ENCODE measurements around the gene AGAP3. TPM values are rescaled to one million over a fixed set of nuclear protein-coding genes. Genes with fewer than 3 reads are reported as not detected.

The AGAP3 gene
- total RNA-seq, 3 donors from 2014 or later (not counting 1 experiment from before 2014, with no cell fraction given), result 27.7 to 46.9 (median 42.8) TPM

DNA sequence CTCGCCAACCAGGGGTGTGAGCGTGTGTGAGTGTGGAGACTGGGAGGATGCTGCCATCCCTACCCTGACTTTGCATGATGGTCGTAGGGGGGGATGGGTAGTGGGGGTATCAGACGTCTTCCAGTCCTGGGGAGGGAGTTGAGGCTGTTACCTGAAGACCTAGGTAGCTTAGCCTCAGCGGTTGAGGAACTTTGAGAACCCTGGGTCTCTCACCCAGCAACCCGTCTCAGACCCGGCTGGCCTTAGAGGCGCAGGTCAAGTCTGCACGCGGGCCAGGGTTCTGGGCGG is 24.2 kb upstream of the AGAP3 start:
- no peaks in the 10 kb centered on the region for H3K27me3 ChIP-seq (ENCODE audit: control insufficient read depth, insufficient read depth, low read length)
- 97% methylated on average over 11 of the region's 11 CpGs for WGBS (ENCODE audit: insufficient coverage)
- H3K9me3 Mint-ChIP-seq, result no peaks in the 10 kb centered on the region
- H3K36me3 ChIP-seq (ENCODE audit: control insufficient read depth, insufficient read depth, low read length), result peaks cover 11% of the 10 kb centered on the region
- peaks cover 32% of the 10 kb centered on the region for H3K4me1 ChIP-seq (ENCODE audit: control insufficient read depth, insufficient read depth, low read length)
- DNase-seq (no peak), ATAC-seq (no peak)
- H3K4me3 ChIP-seq (ENCODE audit: low read length), result no peak overlapping the region
- H3K36me3 Mint-ChIP-seq, result no peaks in the 10 kb centered on the region
- H3K27me3 Mint-ChIP-seq (ENCODE audit: low read depth in 2 of 2), result no peaks in the 10 kb centered on the region
- peaks cover 14 to 39% of the 10 kb centered on the region in 2 donors for H3K4me1 Mint-ChIP-seq
- H3K4me3 Mint-ChIP-seq, result peak overlapping the region; percentile 69
- no peaks in the 10 kb centered on the region for H3K9me3 ChIP-seq (ENCODE audit: control insufficient read depth, insufficient read depth, low read length)
- TF ChIP-seq, protein P1, sequence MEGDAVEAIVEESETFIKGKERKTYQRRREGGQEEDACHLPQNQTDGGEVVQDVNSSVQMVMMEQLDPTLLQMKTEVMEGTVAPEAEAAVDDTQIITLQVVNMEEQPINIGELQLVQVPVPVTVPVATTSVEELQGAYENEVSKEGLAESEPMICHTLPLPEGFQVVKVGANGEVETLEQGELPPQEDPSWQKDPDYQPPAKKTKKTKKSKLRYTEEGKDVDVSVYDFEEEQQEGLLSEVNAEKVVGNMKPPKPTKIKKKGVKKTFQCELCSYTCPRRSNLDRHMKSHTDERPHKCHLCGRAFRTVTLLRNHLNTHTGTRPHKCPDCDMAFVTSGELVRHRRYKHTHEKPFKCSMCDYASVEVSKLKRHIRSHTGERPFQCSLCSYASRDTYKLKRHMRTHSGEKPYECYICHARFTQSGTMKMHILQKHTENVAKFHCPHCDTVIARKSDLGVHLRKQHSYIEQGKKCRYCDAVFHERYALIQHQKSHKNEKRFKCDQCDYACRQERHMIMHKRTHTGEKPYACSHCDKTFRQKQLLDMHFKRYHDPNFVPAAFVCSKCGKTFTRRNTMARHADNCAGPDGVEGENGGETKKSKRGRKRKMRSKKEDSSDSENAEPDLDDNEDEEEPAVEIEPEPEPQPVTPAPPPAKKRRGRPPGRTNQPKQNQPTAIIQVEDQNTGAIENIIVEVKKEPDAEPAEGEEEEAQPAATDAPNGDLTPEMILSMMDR (IDR thresholded peaks at IDR 0.05), result no peak
- H3K27ac ChIP-seq (ENCODE audit: low read length), result no peak overlapping the region
- intact Hi-C loops (cut with micrococcal nuclease), result no loop called here
- no peak overlapping the region for H3K27ac Mint-ChIP-seq

DNA sequence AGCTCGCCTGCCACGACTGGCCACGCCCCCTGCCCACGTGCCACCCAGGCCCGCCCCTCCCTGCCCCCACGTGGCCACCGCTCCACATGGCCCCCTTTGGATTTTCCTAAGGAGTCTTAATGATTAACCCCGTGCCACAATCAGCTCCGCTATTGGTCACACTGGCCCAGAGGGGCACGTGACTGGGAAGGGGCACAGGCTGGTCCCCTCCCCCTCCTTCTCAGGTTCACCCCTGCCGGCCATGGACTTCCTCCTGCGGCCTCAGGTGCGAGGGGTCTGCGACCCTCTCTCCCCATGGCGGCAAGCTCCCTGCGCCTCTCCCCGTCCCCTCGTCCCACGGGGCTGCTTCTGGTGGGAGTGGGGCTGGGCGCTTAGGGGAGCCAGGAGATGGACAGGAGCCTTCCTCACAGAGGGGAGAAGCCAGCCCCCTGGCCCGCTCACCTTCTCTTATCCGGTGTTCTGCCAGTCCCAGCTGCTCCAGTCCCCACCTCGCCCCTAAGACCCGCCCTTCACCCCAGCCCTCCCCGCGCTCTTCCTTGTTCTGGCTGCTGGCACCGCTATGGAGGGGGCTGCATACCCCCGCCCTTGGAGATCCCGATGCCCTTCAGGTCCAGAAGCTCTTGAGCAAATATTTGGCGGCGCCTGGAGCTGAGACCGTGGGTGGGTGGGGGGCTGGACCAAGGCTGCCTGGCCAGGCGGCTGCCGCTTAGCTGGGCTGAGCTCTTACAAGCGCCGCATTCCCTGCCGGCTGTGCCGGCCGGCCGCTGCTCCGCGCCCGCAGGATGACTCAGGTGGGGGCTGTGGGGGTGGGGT is 23.7 kb upstream of the AGAP3 start:
- TF ChIP-seq, protein P1 (IDR thresholded peaks at IDR 0.05), result no peak
- WGBS (ENCODE audit: insufficient coverage), result 91% methylated on average over 37 of the region's 43 CpGs
- H3K27ac Mint-ChIP-seq, result no peak overlapping the region

DNA sequence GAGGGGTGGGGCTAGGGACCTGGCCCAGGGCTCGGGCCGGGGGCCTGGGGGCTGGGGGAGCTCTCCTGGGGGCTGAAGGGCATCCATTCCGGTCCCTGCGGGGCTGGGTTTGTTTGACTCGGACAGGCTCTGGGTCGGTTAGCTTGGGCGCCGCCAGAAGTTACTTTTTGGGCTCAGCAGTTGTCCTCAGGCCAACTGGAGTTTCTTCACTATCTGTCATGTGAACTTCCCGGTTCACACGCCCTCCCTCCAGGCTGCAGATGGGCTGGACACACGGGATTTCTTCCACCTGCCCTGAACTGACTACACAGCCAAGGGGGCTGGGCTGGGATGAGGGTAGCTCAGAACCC is 23.1 kb upstream of the AGAP3 start:
- Mint-ChIP-seq H3K27me3 (ENCODE audit: low read depth in 2 of 2) (no peaks in the 10 kb centered on the region), H3K4me1 (peaks cover 7 to 30% of the 10 kb centered on the region in 2 donors), H3K27ac (no peak overlapping the region), H3K9me3 (no peaks in the 10 kb centered on the region), H3K4me3 (no peak overlapping the region), H3K36me3 (no peaks in the 10 kb centered on the region)
- no peak overlapping the region for H3K27ac ChIP-seq (ENCODE audit: low read length)
- no peaks in the 10 kb centered on the region for H3K27me3 ChIP-seq (ENCODE audit: control insufficient read depth, insufficient read depth, low read length)
- no peak overlapping the region for H3K4me3 ChIP-seq (ENCODE audit: low read length)
- DNase-seq (no peak), ATAC-seq (no peak)
- intact Hi-C loops (cut with micrococcal nuclease), result no loop called here
- peaks cover 21% of the 10 kb centered on the region for H3K36me3 ChIP-seq (ENCODE audit: control insufficient read depth, insufficient read depth, low read length)
- WGBS (ENCODE audit: insufficient coverage), result 97% methylated on average over 11 of the region's 11 CpGs
- TF ChIP-seq, protein P1 (IDR thresholded peaks at IDR 0.05), result no peak
- no peaks in the 10 kb centered on the region for H3K9me3 ChIP-seq (ENCODE audit: control insufficient read depth, insufficient read depth, low read length)
- H3K4me1 ChIP-seq (ENCODE audit: control insufficient read depth, insufficient read depth, low read length), result peaks cover 25% of the 10 kb centered on the region

More for the DNA sequence above, 23.7 kb upstream of the AGAP3 start:
- intact Hi-C loops (cut with micrococcal nuclease), result no loop called here
- Histone ChIP-seq H3K36me3 (ENCODE audit: control insufficient read depth, insufficient read depth, low read length) (peaks cover 16% of the 10 kb centered on the region), H3K4me1 (ENCODE audit: control insufficient read depth, insufficient read depth, low read length) (peaks cover 27% of the 10 kb centered on the region), H3K27me3 (ENCODE audit: control insufficient read depth, insufficient read depth, low read length) (no peaks in the 10 kb centered on the region), H3K9me3 (ENCODE audit: control insufficient read depth, insufficient read depth, low read length) (no peaks in the 10 kb centered on the region), H3K27ac (ENCODE audit: low read length) (no peak overlapping the region), H3K4me3 (ENCODE audit: low read length) (no peak overlapping the region)
- Mint-ChIP-seq H3K4me1 (peaks cover 9 to 34% of the 10 kb centered on the region in 2 donors), H3K4me3 (no peak overlapping the region), H3K27me3 (ENCODE audit: low read depth in 2 of 2) (no peaks in the 10 kb centered on the region), H3K9me3 (no peaks in the 10 kb centered on the region), H3K36me3 (no peaks in the 10 kb centered on the region)
- DNase-seq, result no peak
- ATAC-seq, result no peak

DNA sequence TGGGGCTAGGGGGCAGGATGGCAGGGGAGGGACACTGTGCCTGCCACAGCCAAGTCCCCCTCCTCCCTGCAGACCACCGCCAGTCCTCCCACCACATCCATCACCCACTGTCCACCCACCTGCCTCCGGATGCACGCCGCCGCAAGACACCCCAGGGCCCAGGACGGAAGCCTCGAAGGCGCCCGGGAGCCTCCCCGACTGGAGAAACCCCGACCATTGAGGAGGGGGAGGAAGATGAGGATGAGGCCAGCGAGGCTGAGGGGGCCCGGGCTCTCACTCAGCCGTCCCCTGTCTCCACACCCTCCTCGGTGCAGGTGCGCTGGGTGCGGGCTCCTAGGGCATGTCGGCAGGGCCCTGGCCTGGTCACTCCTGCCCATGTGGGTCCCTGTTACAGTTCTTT is 21.8 kb upstream of the AGAP3 start:
- H3K27me3 Mint-ChIP-seq (ENCODE audit: low read depth in 2 of 2), result no peaks in the 10 kb centered on the region
- Histone ChIP-seq H3K36me3 (ENCODE audit: control insufficient read depth, insufficient read depth, low read length) (peaks cover 28% of the 10 kb centered on the region), H3K27me3 (ENCODE audit: control insufficient read depth, insufficient read depth, low read length) (no peaks in the 10 kb centered on the region), H3K9me3 (ENCODE audit: control insufficient read depth, insufficient read depth, low read length) (no peaks in the 10 kb centered on the region), H3K27ac (ENCODE audit: low read length) (no peak overlapping the region), H3K4me1 (ENCODE audit: control insufficient read depth, insufficient read depth, low read length) (peaks cover 14% of the 10 kb centered on the region), H3K4me3 (ENCODE audit: low read length) (no peak overlapping the region)
- WGBS (ENCODE audit: insufficient coverage), result 99% methylated on average over 18 of the region's 18 CpGs
- peaks cover 0 to 23% of the 10 kb centered on the region in 2 donors for H3K4me1 Mint-ChIP-seq
- intact Hi-C loops (cut with micrococcal nuclease), result no loop called here
- ATAC-seq (no peak), DNase-seq (no peak)
- no peak overlapping the region for H3K27ac Mint-ChIP-seq
- TF ChIP-seq, protein P1 (IDR thresholded peaks at IDR 0.05), result no peak
- H3K36me3 Mint-ChIP-seq, result no peaks in the 10 kb centered on the region
- no peak overlapping the region for H3K4me3 Mint-ChIP-seq
- no peaks in the 10 kb centered on the region for H3K9me3 Mint-ChIP-seq
